ENCODE measurements around the gene SSTR3.

SSTR3 gene

GRCh38 chr22:37194750-37195149 is 17.5 kb downstream of the SSTR3 start:
- Histone ChIP-seq H3K36me3 (replicated peaks) (no peaks in the 10 kb centered on the region), H3K4me3 (no peak overlapping the region), H3K4me1 (peaks cover 3% of the 10 kb centered on the region), H3K9me3 (peaks cover 6% of the 10 kb centered on the region; the same call in 1 of the 2 replicates), H3K27me3 (ENCODE audit: low read depth) (no peaks in the 10 kb centered on the region)
- in situ Hi-C loops (cut with MboI; ENCODE audit: low sequenced_read_pairs) = no loop called here
- no peak for DNase-seq (ENCODE audit: low spot score in 2 of 2)

GRCh38 chr22:37193629-37194191 is 18.6 kb downstream of the SSTR3 start:
- Histone ChIP-seq H3K9me3 (peaks cover 6% of the 10 kb centered on the region; the same call in 1 of the 2 replicates), H3K27me3 (ENCODE audit: low read depth) (no peaks in the 10 kb centered on the region), H3K36me3 (replicated peaks) (no peaks in the 10 kb centered on the region), H3K4me1 (no peaks in the 10 kb centered on the region; the same call in none of the 2 replicates), H3K4me3 (no peak overlapping the region)
- DNase-seq (ENCODE audit: low spot score in 2 of 2) = peak; percentile 16 to 34
- in situ Hi-C loops (cut with MboI; ENCODE audit: low sequenced_read_pairs) = no loop called here

GRCh38 chr22:37192741-37193140 is 19.5 kb downstream of the SSTR3 start:
- Histone ChIP-seq H3K4me3 (no peak overlapping the region), H3K36me3 (replicated peaks) (no peaks in the 10 kb centered on the region), H3K9me3 (peaks cover 6% of the 10 kb centered on the region; the same call in 1 of the 2 replicates), H3K4me1 (no peaks in the 10 kb centered on the region), H3K27me3 (ENCODE audit: low read depth) (no peaks in the 10 kb centered on the region)
- in situ Hi-C loops (cut with MboI; ENCODE audit: low sequenced_read_pairs) = no loop called here
- no peak for DNase-seq (ENCODE audit: low spot score in 2 of 2)

- Histone ChIP-seq H3K9me3 (peaks cover 6% of the 10 kb centered on the region; the same call in 1 of the 2 replicates), H3K27me3 (ENCODE audit: low read depth) (no peaks in the 10 kb centered on the region), H3K36me3 (replicated peaks) (no peaks in the 10 kb centered on the region), H3K4me3 (no peak overlapping the region), H3K4me1 (no peaks in the 10 kb centered on the region)
- in situ Hi-C loops (cut with MboI; ENCODE audit: low sequenced_read_pairs) = no loop called here
- no peak for DNase-seq (ENCODE audit: low spot score in 2 of 2)
Measured at GRCh38 chr22:37192204-37192603, 20.1 kb downstream of the SSTR3 start.

GRCh38 chr22:37190262-37190780 is 22.0 kb downstream of the SSTR3 start:
- Histone ChIP-seq H3K9me3 (peaks cover 6% of the 10 kb centered on the region; the same call in 1 of the 2 replicates), H3K36me3 (replicated peaks) (no peaks in the 10 kb centered on the region), H3K27me3 (ENCODE audit: low read depth) (0 out of 2 replicates have a peak, but pooled peaks cover 2% of the 10 kb centered on the region), H3K4me3 (no peak overlapping the region), H3K4me1 (no peaks in the 10 kb centered on the region; the same call in 1 of the 2 replicates)
- in situ Hi-C loops (cut with MboI; ENCODE audit: low sequenced_read_pairs) = no loop called here
- DNase-seq (ENCODE audit: low spot score in 2 of 2) = no peak

- H3K4me3 ChIP-seq = no peak overlapping the region
- peaks cover 6% of the 10 kb centered on the region; the same call in 1 of the 2 replicates for H3K9me3 ChIP-seq
- in situ Hi-C loops (cut with MboI; ENCODE audit: low sequenced_read_pairs) = no loop called here
- no peaks in the 10 kb centered on the region for H3K36me3 ChIP-seq (replicated peaks)
- no peak for DNase-seq (ENCODE audit: low spot score in 2 of 2)
- no peaks in the 10 kb centered on the region; the same call in 1 of the 2 replicates for H3K4me1 ChIP-seq
- H3K27me3 ChIP-seq (ENCODE audit: low read depth) = 0 out of 2 replicates have a peak, but pooled peaks cover 2% of the 10 kb centered on the region
Measured at GRCh38 chr22:37188901-37189466, 23.3 kb downstream of the SSTR3 start.

- Histone ChIP-seq H3K4me3 (no peak within 1 kb of the TSS), H3K4me1 (no peaks in the 10 kb centered on the region; the same call in 1 of the 2 replicates), H3K9me3 (peaks cover 1% of the 10 kb centered on the region; the same call in 1 of the 2 replicates), H3K27me3 (ENCODE audit: low read depth) (0 out of 2 replicates have a peak, but pooled peaks cover 2% of the 10 kb centered on the region), H3K36me3 (replicated peaks) (no peaks in the 10 kb centered on the region)
- no peak for DNase-seq (ENCODE audit: low spot score in 2 of 2)
- in situ Hi-C loops (cut with MboI; ENCODE audit: low sequenced_read_pairs) = no loop called here
Measured at GRCh38 chr22:37187891-37188761, 24.2 kb downstream of the SSTR3 start, which contains the start of gene C1QTNF6. C1QTNF6 (minus strand) TSS chr22:37188247; CDS start chr22:37188213, 34 bp downstream.

GRCh38 chr22:37187552-37187890 is 24.8 kb downstream of the SSTR3 start:
- in situ Hi-C loops (cut with MboI; ENCODE audit: low sequenced_read_pairs) = no loop called here
- DNase-seq (ENCODE audit: low spot score in 2 of 2) = no peak
- H3K4me1 ChIP-seq = no peaks in the 10 kb centered on the region; the same call in 1 of the 2 replicates
- H3K4me3 ChIP-seq = no peak overlapping the region
- H3K27me3 ChIP-seq (ENCODE audit: low read depth) = 0 out of 2 replicates have a peak, but pooled peaks cover 2% of the 10 kb centered on the region
- H3K36me3 ChIP-seq (replicated peaks) = no peaks in the 10 kb centered on the region
- H3K9me3 ChIP-seq = no peaks in the 10 kb centered on the region

GRCh38 chr22:37186997-37187522 is 25.2 kb downstream of the SSTR3 start:
- no peak overlapping the region for H3K4me3 ChIP-seq
- H3K9me3 ChIP-seq = no peaks in the 10 kb centered on the region
- DNase-seq (ENCODE audit: low spot score in 2 of 2) = no peak
- no peaks in the 10 kb centered on the region; the same call in 1 of the 2 replicates for H3K4me1 ChIP-seq
- in situ Hi-C loops (cut with MboI; ENCODE audit: low sequenced_read_pairs) = no loop called here
- H3K27me3 ChIP-seq (ENCODE audit: low read depth) = 0 out of 2 replicates have a peak, but pooled peaks cover 2% of the 10 kb centered on the region
- H3K36me3 ChIP-seq (replicated peaks) = no peaks in the 10 kb centered on the region

GRCh38 chr22:37186228-37186996 is 25.9 kb downstream of the SSTR3 start:
- H3K9me3 ChIP-seq = no peaks in the 10 kb centered on the region
- 0 out of 2 replicates have a peak, but pooled peaks cover 2% of the 10 kb centered on the region for H3K27me3 ChIP-seq (ENCODE audit: low read depth)
- no peak overlapping the region for H3K4me3 ChIP-seq
- DNase-seq (ENCODE audit: low spot score in 2 of 2) = peak; percentile 21 to 56
- H3K4me1 ChIP-seq = no peaks in the 10 kb centered on the region; the same call in 1 of the 2 replicates
- H3K36me3 ChIP-seq (replicated peaks) = no peaks in the 10 kb centered on the region
- in situ Hi-C loops (cut with MboI; ENCODE audit: low sequenced_read_pairs) = no loop called here

- 0 out of 2 replicates have a peak, but pooled peaks cover 2% of the 10 kb centered on the region for H3K27me3 ChIP-seq (ENCODE audit: low read depth)
- no peak overlapping the region for H3K4me3 ChIP-seq
- no peak for DNase-seq (ENCODE audit: low spot score in 2 of 2)
- in situ Hi-C loops (cut with MboI; ENCODE audit: low sequenced_read_pairs) = no loop called here
- H3K9me3 ChIP-seq = no peaks in the 10 kb centered on the region
- no peaks in the 10 kb centered on the region; the same call in 1 of the 2 replicates for H3K4me1 ChIP-seq
- no peaks in the 10 kb centered on the region for H3K36me3 ChIP-seq (replicated peaks)
Measured at GRCh38 chr22:37185646-37186227, 26.5 kb downstream of the SSTR3 start.

- 0 out of 2 replicates have a peak, but pooled peaks cover 2% of the 10 kb centered on the region for H3K27me3 ChIP-seq (ENCODE audit: low read depth)
- DNase-seq (ENCODE audit: low spot score in 2 of 2) = no peak
- no peak overlapping the region for H3K4me3 ChIP-seq
- H3K36me3 ChIP-seq (replicated peaks) = no peaks in the 10 kb centered on the region
- H3K4me1 ChIP-seq = no peaks in the 10 kb centered on the region; the same call in 1 of the 2 replicates
- H3K9me3 ChIP-seq = no peaks in the 10 kb centered on the region
- in situ Hi-C loops (cut with MboI; ENCODE audit: low sequenced_read_pairs) = no loop called here
Measured at GRCh38 chr22:37184816-37185541, 27.3 kb downstream of the SSTR3 start.
